HL-60 (cell line): ENCODE measurements around the gene STK32B.

Experiments
- DNase-seq, 2 experiments: peaks; one replicate each; pipeline ENCODE4 v3.0.0-alpha.2; 2010 to 2020; ENCODE audit warnings: low read depth in 1 of 2, low spot score in 1 of 2
- H3K27ac ChIP-seq: fragments of 250-450 bp; sonication (Bioruptor Pico); replicated peaks from 2 replicates; pipeline ENCODE4 v1.5.1; 2020; ENCODE audit warnings: mild to moderate bottlenecking, moderate library complexity
- H3K27me3 ChIP-seq: fragments of 250-450 bp; sonication (Bioruptor Pico); 2 replicates; pipeline ENCODE4 v1.5.1; 2021; ENCODE audit warnings: mild to moderate bottlenecking, moderate library complexity; ENCODE audit not compliant: insufficient read depth, poor library complexity, severe bottlenecking
- H3K4me3 ChIP-seq: replicated peaks from 2 replicates; pipeline ENCODE4 v1.5.1; 2011; ENCODE audit warnings: mild to moderate bottlenecking, control low read depth, low read length; ENCODE audit not compliant: insufficient read depth
- GABPA ChIP-seq: IDR thresholded peaks from 2 replicates; pipeline ENCODE4 v1.6.1; 2012; ENCODE audit warnings: low read depth
- POLR2AphosphoS5 ChIP-seq: IDR thresholded peaks from 2 replicates; pipeline ENCODE4 v1.6.1; 2012; ENCODE audit warnings: low read depth
- SPI1 ChIP-seq: IDR thresholded peaks from 2 replicates; pipeline ENCODE4 v1.6.1; 2012; ENCODE audit warnings: low read depth, mild to moderate bottlenecking, borderline replicate concordance
- TF ChIP-seq, protein P1 (sequence below): IDR thresholded peaks from 2 replicates; pipeline ENCODE4 v1.6.1; 2012; ENCODE audit warnings: low read depth; ENCODE audit not compliant: insufficient replicate concordance
- TF ChIP-seq, protein P2 (sequence below): IDR thresholded peaks from one replicate; pipeline ENCODE4 v1.5.1; 2011; ENCODE audit warnings: low read length, control low read depth, inconsistent platforms; ENCODE audit not compliant: insufficient read depth

STK32B gene

DNA sequence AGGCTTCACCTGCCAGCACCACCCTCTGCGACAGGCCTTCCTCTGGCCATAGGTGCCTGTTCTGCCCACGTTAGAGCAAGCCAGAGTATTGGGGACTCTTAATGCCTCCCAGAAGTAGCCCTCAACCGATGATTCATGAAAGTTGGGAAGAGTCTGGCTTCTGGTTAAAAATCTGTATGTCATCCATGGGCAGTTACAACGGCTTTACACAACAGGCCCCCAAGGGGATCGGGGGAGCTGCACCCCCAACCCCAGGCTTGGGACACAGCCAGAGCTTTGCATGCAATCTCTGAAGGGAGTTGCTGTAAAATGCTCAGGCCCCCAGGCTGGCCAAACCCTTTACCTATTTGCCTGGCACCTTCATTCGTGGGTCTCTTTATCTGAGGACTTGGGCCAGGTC is 26.6 kb upstream of the STK32B start:
- no peak for DNase-seq
- no peak overlapping the region for H3K27ac ChIP-seq
- TF ChIP-seq, protein P1, sequence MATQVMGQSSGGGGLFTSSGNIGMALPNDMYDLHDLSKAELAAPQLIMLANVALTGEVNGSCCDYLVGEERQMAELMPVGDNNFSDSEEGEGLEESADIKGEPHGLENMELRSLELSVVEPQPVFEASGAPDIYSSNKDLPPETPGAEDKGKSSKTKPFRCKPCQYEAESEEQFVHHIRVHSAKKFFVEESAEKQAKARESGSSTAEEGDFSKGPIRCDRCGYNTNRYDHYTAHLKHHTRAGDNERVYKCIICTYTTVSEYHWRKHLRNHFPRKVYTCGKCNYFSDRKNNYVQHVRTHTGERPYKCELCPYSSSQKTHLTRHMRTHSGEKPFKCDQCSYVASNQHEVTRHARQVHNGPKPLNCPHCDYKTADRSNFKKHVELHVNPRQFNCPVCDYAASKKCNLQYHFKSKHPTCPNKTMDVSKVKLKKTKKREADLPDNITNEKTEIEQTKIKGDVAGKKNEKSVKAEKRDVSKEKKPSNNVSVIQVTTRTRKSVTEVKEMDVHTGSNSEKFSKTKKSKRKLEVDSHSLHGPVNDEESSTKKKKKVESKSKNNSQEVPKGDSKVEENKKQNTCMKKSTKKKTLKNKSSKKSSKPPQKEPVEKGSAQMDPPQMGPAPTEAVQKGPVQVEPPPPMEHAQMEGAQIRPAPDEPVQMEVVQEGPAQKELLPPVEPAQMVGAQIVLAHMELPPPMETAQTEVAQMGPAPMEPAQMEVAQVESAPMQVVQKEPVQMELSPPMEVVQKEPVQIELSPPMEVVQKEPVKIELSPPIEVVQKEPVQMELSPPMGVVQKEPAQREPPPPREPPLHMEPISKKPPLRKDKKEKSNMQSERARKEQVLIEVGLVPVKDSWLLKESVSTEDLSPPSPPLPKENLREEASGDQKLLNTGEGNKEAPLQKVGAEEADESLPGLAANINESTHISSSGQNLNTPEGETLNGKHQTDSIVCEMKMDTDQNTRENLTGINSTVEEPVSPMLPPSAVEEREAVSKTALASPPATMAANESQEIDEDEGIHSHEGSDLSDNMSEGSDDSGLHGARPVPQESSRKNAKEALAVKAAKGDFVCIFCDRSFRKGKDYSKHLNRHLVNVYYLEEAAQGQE, result no peak
- TF ChIP-seq POLR2AphosphoS5 (no peak), GABPA (no peak), SPI1 (no peak)
- TF ChIP-seq, protein P2, sequence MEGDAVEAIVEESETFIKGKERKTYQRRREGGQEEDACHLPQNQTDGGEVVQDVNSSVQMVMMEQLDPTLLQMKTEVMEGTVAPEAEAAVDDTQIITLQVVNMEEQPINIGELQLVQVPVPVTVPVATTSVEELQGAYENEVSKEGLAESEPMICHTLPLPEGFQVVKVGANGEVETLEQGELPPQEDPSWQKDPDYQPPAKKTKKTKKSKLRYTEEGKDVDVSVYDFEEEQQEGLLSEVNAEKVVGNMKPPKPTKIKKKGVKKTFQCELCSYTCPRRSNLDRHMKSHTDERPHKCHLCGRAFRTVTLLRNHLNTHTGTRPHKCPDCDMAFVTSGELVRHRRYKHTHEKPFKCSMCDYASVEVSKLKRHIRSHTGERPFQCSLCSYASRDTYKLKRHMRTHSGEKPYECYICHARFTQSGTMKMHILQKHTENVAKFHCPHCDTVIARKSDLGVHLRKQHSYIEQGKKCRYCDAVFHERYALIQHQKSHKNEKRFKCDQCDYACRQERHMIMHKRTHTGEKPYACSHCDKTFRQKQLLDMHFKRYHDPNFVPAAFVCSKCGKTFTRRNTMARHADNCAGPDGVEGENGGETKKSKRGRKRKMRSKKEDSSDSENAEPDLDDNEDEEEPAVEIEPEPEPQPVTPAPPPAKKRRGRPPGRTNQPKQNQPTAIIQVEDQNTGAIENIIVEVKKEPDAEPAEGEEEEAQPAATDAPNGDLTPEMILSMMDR, result no peak
- no peaks in the 10 kb centered on the region for H3K27me3 ChIP-seq
- no peak overlapping the region for H3K4me3 ChIP-seq

DNA sequence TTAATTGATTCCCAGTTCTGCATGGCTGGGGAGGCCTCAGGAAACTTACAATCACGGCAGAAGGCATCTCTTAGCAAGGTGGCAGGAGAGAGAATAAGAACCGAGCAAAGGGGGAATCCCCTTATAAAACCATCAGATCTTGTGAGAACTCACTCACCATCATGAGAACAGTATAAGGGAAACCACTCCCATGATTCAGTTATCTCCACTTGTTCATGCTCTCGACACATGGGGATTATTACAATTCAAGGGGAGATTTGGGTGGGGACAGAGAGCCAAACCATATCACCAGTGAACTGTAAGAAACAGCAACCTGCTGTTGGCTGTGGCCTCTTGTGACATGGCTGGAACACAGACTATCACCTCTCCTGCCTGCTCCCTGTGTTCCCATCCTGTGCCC is 24.9 kb upstream of the STK32B start:
- Histone ChIP-seq H3K27me3 (no peaks in the 10 kb centered on the region), H3K4me3 (no peak overlapping the region), H3K27ac (no peak overlapping the region)
- TF ChIP-seq, protein P1, result no peak
- TF ChIP-seq POLR2AphosphoS5 (no peak), GABPA (no peak), SPI1 (no peak)
- TF ChIP-seq, protein P2, result no peak
- no peak for DNase-seq

DNA sequence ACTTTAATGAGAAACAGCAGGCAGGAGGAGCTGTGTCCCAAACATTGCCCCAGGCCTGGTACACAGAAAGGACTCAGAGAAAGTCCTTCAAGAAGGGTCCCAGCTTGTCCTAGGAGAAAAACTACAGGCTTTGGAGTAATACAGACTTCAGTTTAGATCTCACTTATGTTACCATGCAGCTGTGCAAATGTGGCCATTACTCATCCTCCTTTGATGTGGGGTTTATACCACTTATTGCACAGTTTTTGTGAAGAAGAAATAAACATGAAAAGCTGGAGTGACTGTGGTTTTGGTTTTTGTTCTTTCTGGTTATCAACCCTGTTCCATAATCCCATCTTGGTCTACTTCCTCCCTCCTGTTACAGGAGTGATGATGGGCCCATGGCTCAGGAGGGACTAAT is 23.9 kb upstream of the STK32B start:
- H3K4me3 ChIP-seq, result no peak overlapping the region
- DNase-seq, result no peak

More for the DNA sequence above, 23.9 kb upstream of the STK32B start:
- no peaks in the 10 kb centered on the region for H3K27me3 ChIP-seq
- TF ChIP-seq, protein P2, result no peak
- no peak for TF ChIP-seq SPI1
- TF ChIP-seq, protein P1, result no peak
- H3K27ac ChIP-seq, result no peak overlapping the region
